SK-N-MC (cell line): ENCODE results near the gene SLC23A3.

Experiments
- DNase-seq: peaks from one replicate; pipeline ENCODE4 v3.0.0-alpha.2; 2011; ENCODE audit warnings: low read depth, low spot score
- H3K27ac ChIP-seq: fragments of 200-600 bp; sonication (generic); 2 replicates; pipeline ENCODE4 v1.5.1; 2016; ENCODE audit warnings: mixed run types
- H3K36me3 ChIP-seq: fragments of 200-600 bp; sonication (generic); 2 replicates; pipeline ENCODE4 v1.6.1; 2017; ENCODE audit warnings: antibody characterized with exemption, low read length, mixed read lengths; ENCODE audit not compliant: insufficient read depth
- H3K4me3 ChIP-seq: fragments of 200-600 bp; sonication (generic); 2 replicates; pipeline ENCODE4 v1.5.1; 2016
- H3K9ac ChIP-seq: fragments of 200-600 bp; sonication (generic); 2 replicates; pipeline ENCODE4 v1.8.0; 2017; ENCODE audit warnings: mixed run types, mixed read lengths; ENCODE audit not compliant: insufficient read length
- H3K9me3 ChIP-seq: fragments of 200-600 bp; sonication (generic); 2 replicates; pipeline ENCODE4 v1.6.1; 2017; ENCODE audit warnings: low read depth, mild to moderate bottlenecking, antibody characterized with exemption, low read length, moderate library complexity, mixed read lengths
- EZH2 ChIP-seq: fragments of 200-600 bp; sonication (generic); IDR thresholded peaks from one replicate; pipeline ENCODE4 v1.6.1; 2017; ENCODE audit warnings: antibody characterized with exemption
- FOXP2 ChIP-seq: optimal IDR thresholded peaks from 2 replicates; pipeline ENCODE3; 2011; ENCODE audit warnings: mild to moderate bottlenecking, moderate library complexity; ENCODE audit not compliant: insufficient read depth; ENCODE audit errors: extremely low read length, control extremely low read depth
- POLR2AphosphoS5 ChIP-seq: IDR thresholded peaks from 2 replicates; pipeline ENCODE4 v1.6.1; 2012; ENCODE audit warnings: mild to moderate bottlenecking, low read depth, low read length, borderline replicate concordance

SLC23A3 gene

GRCh38 chr2:219116776-219117646 lies 52.8 kb downstream of the SLC23A3 start:
- Histone ChIP-seq H3K9me3 (no peaks in the 10 kb centered on the region), H3K36me3 (no peaks in the 10 kb centered on the region), H3K9ac (no peak overlapping the region), H3K4me3 (no peak overlapping the region), H3K27ac (no peak overlapping the region)
- DNase-seq, result no peak
- no peak for TF ChIP-seq EZH2
- TF ChIP-seq FOXP2, result no peak
- TF ChIP-seq POLR2AphosphoS5, result no peak

GRCh38 chr2:219112651-219113338 lies 57.0 kb downstream of the SLC23A3 start:
- H3K9me3 ChIP-seq, result no peaks in the 10 kb centered on the region
- H3K4me3 ChIP-seq, result no peak overlapping the region
- DNase-seq, result no peak
- no peak overlapping the region for H3K9ac ChIP-seq
- no peak overlapping the region for H3K27ac ChIP-seq
- no peak for TF ChIP-seq EZH2
- TF ChIP-seq POLR2AphosphoS5, result no peak
- no peak for TF ChIP-seq FOXP2
- no peaks in the 10 kb centered on the region for H3K36me3 ChIP-seq

GRCh38 chr2:219112062-219112406 lies 57.8 kb downstream of the SLC23A3 start:
- Histone ChIP-seq H3K9ac (no peak overlapping the region), H3K36me3 (no peaks in the 10 kb centered on the region), H3K9me3 (no peaks in the 10 kb centered on the region), H3K4me3 (no peak overlapping the region), H3K27ac (no peak overlapping the region)
- DNase-seq, result no peak
- no peak for TF ChIP-seq EZH2
- no peak for TF ChIP-seq POLR2AphosphoS5
- TF ChIP-seq FOXP2, result no peak
